ENCODE results near the gene PLOD2.

Gene PLOD2

DNA sequence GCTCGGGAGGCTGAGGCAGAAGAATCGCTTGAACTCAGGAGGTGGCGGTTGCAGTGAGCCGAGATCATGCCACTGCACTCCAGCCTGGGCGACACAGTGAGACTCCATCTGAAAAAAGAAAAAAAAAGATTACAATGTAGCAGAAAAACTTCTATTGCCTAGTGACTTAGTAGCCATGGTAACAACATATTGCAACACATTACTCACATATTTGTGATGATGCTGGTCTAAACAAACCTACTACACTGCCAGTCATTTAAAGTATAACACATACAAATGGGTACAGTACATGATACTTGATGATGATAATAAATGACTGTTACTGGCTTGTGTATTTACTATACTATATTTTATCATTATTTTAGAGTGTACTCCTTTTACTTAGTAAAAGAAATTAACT, 125.6 kb downstream of the PLOD2 start:
- no peak for DNase-seq

DNA sequence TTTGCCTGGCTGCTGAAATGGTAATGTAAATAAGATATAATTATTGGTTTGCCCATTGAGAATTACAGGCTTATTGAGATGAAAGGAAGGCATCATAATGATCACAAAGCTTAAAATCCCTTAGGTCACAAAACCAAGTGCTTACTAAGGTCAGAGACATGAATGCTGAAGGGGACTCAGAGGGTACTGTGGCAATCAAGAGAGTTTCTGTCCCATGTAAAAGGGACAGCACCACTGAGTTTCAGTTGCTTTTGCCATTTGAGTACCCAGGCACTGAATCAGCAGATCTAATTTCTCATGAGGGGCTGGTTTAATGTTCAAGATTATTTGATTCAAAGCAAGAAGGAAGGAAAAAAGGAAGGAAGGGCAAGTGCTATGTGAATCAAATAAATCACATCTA, 127.0 kb downstream of the PLOD2 start:
- no peak for DNase-seq

DNA sequence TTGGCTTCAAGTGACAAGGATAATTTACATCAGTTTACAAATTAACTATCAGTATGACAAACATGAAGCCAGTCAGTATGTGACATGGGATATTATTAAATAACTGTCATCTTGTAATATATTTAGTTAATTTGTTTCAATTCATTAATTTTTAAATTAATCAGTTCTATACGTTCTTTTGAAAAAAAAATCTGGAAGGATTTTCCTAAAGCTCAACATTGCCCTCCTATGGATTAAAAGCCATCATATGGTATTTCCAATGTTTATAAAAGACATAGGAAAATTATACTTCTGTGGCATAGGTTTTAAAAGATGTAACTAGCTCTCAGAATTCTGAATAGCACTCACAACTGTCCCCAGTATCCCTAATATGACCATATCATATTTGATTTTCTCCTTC, 134.4 kb downstream of the PLOD2 start:
- DNase-seq, result no peak

DNA sequence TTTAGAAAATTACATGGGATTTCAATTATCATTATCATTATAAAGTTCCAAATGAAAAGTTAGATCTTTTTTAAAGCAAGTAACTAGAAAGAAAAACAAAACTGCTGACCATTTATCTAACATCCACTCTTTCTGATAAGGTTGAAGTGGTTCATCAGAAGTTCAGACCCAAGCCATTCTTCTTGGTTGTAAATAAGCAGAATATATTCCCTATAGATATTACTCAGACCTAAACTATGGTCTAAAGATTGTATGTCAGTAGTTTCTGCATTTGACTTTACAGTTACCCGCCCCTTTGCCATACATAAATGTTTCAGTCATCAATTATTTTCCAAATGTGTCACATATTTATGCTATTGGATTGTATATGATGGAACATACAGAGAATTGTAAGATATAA, 136.7 kb downstream of the PLOD2 start:
- no peak for DNase-seq

DNA sequence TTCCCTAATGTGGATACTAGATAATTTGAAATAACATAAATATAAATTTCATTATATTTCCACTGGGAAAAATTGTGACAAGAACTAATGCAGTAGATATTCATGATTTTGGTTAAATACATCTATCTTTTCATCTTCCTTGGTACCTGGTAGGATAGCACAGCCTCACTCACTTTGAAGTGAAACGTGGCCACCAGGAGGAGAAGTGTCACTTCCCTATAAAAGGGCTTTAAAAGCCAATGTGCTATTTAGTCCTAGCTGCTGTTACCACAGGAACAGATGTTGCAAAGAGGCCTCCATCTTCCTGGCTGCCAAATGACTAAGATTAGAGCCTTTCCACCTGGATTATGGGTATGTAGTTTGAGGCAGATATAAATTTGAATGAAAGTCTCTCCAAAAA, 140.0 kb downstream of the PLOD2 start:
- DNase-seq, result no peak

DNA sequence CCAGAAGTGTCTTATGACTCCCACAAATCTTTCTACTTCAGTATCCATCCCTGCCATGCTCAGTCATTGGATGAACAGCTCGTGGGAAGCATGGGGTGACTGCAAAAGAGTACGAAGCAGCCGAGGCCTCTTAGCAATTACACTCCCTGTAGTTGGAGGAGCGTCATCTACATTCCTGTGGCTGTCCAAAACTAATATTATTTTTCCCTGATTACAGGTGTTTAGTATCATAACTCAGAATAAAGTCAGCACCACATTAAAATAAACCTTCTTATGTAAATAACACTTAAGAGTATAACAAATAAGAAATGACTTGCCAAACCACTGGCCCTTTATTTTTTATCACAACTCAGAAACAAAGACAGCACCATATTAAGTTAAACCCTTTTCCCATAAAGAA, 141.5 kb downstream of the PLOD2 start:
- DNase-seq, result no peak

All from kidney glomerular epithelial cell (primary cell).